NCI-H1694 (cell line): ENCODE measurements around the gene NPR2.

Experiments
- DNase-seq: peaks from one replicate; lab custom pipeline; 2025; lab: John Stamatoyannopoulos, UW

NPR2 gene

DNA sequence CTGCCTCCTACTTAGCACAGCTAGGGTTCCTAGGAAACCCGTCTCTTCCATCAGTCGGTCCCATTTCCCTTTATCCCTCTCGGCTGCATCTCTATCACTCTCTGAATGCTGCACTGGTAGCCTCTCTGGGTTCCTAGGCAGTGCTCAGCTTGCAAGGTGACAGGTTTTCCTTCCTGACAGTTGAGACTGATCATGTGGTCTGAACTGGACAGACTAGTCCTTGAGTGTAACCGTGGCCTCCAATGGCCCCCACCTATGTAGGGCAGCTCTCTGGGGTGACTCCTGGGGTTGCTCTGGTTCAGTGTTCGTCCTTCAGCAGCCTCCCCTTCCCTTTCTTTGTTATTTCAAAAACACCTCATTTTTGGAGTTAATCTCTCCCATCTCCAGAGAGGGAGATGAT, 41.4 kb downstream of the NPR2 start:
- no peak for DNase-seq

DNA sequence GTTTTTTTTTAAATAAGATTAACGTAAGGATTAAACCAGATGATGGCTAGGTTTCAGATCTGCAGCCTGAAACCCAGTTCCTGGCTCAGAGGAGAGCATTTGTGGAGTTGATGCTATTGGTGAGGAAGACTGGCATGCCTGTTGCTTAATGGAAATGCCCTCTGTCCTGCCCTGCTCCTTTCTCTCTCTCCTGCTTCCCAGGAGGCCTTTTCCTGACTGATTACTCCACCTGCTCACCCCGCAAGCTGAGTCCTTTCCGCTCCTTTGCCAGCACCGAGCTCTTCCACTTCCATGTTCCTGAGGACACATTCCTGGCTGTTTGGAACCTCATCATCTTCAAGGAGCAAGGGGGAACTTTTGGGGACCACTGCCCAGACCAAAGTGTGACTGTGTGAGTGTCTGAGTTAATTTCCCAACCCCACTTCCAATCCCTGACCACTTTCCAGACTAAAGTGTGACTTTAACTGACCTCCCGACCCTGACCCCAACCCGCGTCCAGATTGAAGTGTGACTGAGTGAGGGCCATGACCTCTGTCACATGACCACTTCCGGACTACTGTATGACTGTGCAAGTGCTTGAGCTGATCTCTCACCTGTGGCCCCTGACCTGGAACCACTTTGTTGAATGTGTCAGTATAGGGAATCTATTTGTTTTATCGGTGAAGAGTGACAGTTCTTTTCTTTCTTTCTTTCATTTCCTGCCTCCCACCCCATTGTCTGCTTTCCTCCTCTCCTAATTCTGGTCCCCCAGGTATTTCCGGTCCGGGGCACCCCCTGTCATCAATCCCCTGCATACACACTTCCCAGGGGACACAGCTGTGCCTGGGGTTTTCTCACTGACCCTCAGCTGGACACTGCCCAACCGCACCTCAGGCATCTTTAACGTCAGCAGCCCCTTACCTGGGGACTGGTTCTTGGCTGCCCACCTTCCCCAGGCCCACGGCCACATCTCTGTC, 43.1 kb downstream of the NPR2 start:
- no peak for DNase-seq

DNA sequence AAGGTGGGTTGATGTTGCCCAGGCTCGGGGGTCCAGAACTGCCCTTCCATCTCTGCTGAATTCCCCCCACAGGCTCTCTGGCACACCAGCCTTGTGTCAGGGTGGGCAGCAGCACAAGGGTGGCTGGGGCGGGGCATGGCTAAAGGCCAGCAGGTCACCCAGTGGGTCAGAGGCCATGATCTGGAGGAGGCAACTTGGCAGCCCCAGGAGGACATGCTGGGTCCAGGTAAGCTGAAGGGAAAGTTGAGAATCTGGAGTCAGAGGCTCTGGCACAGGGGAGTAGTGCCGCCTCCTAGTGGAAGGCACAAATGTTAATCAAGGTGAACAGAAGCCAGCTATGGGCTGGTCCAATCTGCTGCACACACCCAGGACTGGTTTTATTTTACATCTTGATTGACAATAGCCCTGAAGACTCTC, 43.8 kb downstream of the NPR2 start:
- DNase-seq: no peak

DNA sequence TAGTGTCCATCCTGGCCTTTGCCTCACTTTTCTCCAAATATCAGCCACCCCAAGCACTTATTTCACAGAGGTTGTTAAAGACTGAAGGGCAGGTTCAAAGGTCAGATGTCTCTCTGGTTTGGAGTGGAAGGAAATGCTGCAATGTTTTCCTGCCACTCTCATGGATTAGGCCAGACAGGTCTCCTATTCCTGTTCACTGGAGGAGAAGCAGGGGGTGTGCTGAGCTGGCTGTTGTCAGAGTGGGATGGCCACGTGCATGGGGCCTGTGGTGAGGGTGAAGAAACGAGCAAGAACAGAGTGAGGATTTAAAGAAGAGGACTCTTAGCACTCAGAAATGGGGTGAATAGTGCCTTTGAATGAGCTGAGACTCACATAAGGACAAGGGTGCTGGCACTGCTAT, 44.4 kb downstream of the NPR2 start:
- DNase-seq: no peak

DNA sequence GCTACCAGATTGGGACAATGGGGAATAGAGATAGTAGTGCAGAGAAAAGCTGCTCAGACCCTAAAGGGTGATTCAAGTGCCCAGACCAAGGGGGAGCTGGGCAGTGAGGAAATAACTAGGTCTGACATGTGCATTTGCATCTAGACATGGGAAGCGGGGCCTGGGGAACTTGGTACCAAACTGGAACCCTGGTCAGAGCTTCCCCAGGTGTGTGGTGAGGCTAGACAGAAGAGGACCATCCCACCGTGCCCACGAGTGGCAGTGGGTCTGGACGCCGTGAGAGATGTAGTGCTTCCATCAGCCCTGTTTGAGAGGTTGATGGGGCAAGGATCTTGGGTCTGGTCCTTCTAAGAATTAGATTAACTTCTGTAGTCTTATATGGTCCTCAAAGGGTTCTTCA, 45.2 kb downstream of the NPR2 start:
- no peak for DNase-seq

DNA sequence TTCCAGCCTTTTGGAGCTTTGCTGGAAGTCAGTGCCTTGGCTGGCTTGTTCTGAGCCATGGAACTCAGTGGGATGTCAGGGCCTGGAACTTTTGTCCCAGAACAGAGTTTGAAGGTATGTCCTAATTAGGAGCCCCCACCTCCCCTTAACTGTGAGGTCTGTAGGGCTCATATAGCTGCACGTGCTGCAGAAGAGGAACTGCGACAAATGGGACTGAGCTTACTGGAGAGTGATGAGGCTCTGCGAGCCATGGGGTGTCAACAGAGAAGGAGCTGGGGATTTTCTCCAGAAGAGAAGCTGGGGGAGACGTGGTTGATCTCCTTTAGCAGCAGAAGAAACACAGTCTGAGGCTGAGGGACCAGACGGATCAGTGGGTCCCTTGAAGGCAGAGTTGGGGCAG, 48.5 kb downstream of the NPR2 start:
- no peak for DNase-seq

DNA sequence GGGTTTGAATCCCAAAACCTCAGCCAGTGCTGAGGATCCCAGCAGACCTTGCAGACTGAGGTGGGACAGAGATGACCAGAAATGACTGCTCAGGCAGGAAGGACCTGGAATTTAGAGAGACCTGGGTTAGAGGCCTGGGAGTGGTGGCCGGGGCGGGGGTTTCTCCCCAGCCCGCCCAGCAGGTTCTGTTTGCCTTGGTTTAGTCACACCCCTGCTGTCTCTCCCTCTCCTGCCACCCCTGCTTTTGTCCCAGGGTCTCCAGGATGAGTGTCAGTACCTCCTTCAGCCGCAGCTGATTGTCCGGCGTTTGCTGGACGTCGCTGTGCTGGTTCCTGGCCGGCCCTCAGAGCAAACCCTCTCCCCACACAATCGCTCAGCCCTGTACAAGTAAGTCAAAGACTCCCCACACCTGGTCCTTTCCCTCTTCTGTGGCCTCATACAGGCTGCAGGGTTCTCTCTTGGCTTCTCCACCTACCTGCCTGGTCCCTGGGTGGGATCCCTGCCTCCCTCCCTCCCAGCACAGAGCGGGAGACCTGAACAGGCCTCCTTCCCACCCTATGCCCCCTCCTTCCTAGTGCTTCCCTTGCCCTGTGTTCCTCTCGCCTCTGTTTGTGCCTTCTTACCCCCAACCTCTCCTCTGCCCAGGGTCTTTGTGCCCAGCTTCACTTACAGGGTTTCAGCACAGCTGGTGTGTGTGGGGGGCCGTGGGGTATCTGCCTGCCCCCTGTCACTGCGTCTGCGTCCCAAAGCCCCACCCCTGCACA, 49.7 kb downstream of the NPR2 start:
- no peak for DNase-seq

DNA sequence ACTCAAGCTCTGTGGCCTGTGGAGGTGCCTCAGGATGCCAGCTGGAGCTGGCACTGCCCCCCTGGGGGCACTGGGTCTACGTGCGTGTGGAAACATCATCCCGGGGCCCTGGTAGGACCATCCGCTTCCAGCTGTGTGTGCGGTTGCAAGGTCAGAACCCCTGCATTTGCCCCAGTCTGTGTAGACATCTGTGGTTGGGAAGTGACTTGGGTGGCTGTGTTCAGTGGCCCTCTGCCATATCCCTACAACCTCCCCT, 50.2 kb downstream of the NPR2 start:
- no peak for DNase-seq

DNA sequence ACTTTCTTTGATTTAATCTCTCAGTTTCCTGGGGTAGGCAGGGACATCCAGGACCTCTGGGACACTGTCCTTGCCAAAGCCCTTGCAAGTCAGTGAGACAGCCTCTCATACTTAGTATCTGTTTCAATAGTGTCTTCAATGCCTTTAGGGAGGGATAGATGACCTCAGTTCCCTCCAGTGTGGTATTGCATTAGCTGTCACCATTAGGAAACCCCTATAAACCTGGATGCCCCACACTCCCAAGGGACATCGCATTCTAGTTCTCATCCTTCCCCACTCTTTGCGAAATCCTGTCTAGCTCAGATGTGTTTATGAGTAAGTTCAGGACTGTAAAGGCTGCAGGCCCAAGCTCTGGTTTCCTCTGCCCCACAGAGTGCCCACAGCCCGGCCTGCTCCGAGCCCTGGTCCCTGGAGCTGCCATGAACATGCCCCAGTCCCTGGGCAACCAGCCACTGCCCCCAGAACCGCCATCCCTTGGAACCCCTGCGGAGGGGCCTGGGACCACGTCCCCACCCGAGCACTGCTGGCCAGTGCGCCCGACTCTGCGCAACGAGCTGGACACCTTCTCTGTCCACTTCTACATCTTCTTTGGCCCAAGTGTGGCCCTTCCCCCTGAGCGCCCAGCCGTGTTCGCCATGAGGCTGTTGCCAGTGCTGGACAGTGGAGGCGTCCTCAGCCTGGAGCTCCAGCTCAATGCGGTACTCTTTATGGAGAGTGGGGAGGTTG, 50.8 kb downstream of the NPR2 start:
- no peak for DNase-seq

DNA sequence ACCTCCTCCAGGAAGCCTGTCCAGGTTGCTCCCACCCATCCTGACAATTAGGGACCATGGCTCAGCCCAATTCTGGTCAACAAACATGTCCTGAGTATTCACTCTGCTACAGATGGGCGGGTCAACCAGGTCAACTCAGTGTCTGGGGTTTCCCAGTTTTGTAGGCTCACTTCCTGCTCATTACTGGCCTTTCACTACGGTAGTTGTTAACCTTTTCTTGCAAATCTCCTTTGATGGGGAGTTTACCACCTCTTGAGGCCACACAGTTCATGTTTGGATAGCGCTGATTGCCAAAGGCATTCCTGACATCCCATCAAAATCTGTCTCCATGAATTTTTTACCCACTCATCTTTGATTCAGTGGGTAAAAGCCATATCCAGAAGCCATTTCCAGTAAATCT, 51.4 kb downstream of the NPR2 start:
- no peak for DNase-seq

DNA sequence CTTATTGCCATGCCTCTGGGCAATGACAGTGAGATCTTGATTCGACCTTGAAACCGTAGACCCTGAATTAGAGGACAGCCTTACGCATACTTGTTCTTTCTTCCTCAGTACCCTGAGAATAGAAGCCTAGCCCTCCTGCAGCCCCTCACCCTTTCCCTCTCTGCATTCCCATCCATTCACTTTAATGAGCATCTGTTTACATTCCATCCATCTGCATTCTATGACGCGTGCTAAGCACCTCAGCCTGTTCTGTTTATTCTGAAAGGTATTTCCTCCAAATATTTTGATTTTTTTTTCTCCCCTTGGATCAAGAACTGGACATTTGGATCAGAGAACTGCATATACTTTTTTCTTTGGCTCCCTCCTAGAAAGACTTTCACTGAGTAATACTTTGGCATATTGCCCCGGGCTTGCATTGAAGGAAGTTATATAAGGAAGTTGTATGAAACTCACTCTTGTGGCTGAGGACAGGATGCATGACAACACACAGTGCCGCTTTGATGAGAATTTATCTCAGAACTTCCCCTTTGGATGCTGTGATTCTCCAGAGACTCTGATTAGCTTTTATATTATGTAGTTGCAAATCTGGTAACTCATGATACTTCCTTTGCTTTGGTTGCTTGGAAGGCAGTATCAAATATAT, 53.4 kb downstream of the NPR2 start:
- DNase-seq: peak; percentile 15

DNA sequence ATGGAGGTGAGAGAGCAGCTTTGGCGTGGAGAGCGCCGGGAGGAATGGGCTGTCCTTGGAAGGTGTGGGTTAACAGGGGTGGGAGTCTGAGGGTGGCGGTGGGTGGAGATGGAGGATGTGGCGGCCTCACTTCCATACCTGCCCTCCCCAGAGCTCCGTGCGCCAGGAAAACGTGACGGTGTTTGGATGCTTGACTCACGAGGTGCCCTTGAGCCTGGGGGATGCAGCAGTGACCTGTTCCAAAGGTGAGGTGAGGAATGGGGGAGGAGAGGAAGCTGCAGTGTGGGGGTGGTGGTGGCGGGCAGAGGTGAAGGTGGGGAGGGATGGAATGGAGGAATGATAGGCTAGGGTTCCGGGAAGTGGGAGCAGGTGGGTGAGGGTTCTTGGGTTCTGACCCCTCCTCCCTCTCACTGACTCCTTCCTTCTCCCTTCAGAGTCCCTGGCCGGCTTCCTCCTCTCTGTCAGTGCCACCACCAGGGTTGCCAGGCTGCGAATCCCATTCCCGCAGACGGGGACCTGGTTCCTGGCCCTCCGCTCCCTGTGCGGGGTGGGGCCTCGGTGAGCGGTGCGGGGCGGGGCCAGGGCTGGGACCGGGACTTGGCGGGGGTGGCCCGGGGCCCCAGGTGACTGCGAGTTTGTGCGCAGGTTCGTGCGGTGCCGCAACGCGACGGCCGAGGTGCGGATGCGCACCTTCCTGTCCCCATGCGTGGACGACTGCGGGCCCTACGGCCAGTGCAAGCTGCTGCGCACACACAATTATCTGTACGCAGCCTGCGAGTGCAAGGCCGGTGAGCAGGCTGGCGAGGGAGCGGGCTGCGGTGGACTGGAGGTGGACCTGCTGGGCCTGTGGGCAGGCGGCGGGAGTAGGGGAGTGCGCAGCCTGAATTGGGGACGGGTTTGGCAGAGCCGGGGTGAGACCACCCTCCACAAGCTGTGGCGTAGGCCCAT, 54.7 kb downstream of the NPR2 start:
- no peak for DNase-seq

DNA sequence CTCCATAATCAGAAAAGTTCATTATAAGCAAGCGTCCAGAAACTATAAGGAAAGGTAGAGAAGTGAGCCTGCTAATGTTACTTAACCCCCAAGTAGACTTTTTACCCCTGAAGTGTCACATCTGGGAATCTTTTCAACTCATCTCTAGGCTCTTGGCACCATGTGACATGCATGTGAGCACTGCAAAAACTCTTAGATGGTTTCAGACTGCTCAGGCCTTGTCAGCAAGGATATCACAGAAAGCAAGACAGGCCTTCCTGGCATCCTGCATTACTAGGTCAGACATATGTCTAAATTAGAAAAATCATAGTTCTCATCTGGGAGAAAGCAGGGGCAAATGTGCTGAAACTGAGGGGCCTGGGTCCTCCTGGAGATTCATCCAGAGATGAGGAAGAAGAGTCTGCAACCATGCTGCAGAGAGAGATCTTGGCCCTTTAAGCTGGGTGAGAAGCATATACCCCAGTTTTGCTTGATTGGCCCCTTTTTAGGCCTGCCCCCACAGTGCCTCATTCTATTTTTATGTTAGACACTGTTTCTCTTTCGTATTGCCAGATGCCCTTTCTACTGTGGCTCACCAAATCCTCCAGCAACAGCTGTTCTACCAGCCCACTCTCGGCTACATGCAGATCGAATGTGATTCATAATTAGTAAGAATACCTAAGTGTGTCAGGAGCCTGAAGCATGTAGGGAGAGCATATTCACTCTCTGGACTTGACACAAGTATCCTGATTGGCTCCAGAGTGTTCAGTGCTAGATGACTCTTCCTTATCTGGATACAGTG, 56.6 kb downstream of the NPR2 start:
- DNase-seq: peak; percentile 88

DNA sequence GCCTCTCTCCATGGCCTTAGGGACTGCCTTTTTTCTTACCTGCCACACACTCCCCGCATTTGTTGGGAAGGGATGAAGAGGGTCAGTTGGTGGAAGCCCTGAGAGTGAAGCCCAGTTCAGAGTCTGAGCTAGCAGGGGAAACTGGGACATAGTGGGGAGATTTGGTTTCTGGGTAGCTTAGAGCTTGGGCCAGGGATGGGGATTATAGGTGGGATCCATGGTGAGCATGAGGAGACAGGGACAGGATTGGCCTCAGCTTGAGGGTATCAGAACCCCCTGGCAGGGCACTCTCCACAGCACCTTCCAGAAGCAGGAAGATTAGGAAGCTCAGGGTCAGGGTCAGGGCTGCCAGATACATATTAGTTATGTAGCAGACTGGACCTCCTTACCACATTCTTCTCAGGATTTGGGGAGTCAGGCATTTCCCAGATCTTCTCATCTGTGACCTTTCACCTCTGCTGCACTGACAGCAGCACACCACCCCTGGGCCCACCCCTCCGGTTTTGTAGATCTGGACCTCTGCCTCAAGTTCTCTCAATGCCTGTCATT, 61.0 kb downstream of the NPR2 start:
- DNase-seq: no peak

DNA sequence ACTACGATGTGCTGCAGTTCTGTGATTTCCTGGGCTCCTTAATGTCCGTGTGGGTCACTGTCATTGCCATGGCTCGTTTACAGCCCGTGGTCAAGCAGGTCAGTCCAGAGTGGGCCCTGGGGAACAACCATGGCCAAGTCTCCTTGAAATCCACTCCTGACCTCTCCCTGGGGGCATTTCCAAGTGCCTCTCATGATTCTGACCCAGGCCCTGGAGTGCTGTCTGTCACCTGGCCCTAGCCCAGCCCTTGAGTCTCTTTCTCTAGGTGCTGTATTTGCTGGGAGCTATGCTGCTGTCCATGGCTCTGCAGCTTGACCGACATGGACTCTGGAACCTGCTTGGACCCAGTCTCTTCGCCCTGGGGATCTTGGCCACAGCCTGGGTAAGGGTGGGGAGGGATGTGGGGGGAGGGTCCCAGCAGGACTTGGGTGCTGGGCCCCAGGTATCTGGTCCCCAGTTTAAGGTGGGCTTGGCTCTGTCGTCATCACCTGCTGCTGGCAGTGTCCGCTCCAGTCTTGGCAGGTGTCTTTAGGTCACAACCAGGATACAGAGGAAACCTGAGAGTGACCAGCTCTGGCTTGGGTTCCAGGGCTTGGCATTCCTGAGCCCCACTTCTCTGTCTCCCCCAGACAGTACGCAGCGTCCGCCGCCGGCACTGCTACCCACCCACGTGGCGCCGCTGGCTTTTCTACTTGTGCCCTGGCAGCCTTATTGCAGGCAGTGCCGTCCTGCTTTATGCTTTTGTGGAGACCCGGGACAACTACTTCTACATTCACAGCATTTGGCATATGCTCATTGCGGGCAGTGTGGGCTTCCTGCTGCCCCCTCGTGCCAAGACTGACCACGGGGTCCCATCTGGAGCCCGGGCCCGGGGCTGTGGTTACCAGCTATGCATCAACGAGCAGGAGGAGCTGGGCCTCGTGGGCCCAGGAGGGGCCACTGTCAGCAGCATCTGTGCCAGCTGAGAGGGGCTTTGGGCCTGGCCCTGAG, 61.8 kb downstream of the NPR2 start:
- no peak for DNase-seq

DNA sequence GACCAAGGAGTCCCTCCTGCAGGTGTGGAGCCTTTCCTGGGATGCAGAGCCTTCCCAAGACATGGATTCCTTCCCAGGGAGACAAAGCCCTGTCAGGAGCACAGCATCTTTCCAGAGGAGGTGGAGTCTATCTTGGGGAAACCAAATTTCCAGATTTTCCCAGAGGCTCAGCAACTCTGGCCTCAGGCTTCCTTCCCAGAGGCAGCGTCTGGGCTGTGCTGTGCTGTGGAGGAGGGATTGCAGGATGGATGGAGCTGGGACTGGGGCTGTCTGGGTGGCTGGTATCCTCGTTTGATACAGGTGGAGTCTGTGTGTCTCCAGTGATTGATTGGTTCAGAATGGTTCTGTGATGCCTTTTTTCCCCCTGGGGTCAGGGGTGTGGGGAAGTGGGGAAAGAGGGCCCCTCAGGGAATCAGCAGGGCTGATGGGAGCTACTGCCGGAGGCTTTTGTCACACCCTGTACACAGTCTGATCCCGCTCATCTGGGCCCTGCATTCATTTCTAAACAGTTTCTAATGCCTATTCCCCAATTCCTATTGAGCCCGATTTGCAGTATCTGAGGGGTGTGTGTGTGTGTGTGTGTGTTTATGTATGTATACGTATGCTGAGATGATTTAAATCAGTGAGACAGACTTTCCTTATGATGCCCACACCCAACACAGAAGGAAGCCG, 62.8 kb downstream of the NPR2 start:
- no peak for DNase-seq

DNA sequence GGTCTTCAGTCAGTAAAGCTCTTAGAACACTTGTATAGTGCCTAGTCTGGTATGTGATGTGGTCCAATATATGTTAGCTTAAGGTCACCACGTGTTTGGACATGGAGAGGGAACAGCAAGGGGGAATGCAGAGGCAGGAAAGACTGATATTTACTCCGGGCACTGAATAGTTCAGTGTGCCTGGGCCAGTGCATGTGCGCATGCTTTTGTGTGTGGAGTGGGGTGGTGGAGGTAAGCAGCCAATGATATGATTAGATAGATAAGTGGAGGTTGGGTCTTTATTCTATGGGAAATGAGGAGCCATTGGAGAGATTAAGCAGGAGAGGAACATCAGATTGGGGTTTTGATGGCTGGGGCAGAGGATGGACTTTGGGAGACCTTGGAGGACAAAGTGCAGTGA, 64.8 kb downstream of the NPR2 start:
- no peak for DNase-seq

DNA sequence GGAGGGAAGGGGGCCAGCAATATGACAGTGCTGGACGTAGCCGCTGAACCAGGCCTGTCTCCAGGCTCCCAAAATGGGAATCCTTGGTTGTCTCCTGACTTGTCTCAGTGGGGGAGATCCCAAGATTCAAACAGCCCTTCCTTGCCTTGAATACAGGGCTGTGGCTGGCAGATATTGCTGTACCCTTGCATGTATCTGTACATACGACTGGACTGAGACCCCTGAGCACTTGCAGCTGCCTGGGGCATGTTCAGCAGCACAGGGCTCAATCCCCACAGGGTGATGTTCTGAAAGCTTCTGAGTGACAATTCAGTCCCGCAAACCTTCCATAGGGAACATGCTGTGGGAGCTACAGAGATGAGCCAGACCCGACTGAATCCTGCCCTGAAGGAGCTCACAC, 65.5 kb downstream of the NPR2 start:
- no peak for DNase-seq
